CD4-positive, alpha-beta T cell treated with Interleukin-2 at 100 ng/mL for 4 hours (primary cell): ENCODE data around the gene DMTF1.
"Not testable (repeated sequence)": the region's sequence is repeated elsewhere in the genome, so short reads cannot be mapped to it uniquely, and the experiment has no call there.

ENCODE experiments used
- DNase-seq: peaks from one replicate; pipeline ENCODE4 v3.0.0-alpha.2; 2020; ENCODE audit warnings: low spot score

The DMTF1 gene

DNA sequence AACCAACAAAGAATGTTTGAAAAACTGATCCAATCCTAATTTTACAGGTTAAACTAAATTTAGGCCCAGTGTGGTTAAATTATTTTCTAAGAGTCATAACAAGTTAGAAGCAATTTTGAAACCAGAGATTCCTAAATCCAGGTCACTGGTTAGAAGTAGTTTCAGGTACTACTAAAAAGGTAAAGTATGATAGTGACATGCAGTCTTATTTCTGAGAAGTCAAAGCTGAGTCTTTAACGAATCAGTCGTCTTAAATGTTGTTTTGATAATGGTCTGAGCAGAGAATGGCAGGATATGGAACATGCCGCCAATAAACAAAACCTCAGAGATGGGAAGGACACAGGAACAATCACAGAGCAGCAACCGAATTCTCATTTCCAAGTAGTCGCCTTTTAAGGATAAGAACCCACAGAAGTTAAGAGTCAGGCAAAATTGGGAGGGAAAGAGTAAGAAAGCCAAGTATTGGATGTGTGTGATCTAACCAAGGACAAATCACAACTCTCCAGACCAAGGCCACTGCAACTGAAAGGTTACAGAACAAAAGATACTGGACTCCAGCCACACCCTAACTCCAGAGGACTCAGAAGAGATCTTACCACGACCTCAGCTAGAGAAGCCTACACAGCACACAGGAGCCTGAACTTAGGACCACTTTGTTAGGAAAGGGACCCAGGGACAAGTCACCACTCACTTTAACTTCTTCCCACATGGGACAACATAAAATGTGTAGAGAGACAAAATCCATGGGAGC lies 47.6 kb downstream of the DMTF1 start:
- DNase-seq: no peak

- no peak for DNase-seq
These were observed 50.0 kb downstream of the DMTF1 start for GRCh38 chr7:87202208-87202607.

- no peak for DNase-seq
These were observed 50.5 kb downstream of the DMTF1 start for GRCh38 chr7:87202705-87203104.

DNA sequence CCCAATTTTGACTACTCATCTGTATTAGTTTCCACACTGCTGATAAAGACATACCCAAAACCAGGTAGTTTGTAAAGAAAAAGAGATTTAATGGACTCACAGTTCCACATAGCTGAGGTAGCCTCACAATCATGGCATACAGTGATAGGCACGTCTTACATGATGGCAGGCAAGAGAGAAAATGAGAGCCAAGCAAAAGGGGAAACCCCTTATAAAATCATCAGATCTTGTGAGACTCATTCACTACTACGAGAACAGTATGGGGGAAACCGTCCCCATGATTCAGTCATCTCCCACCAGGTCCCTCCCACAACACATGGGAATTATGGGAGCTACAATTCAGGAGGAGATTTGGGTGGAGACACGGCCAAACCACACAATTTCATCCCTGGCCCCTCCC lies 51.7 kb downstream of the DMTF1 start:
- DNase-seq: not testable (repeated sequence)

DNA sequence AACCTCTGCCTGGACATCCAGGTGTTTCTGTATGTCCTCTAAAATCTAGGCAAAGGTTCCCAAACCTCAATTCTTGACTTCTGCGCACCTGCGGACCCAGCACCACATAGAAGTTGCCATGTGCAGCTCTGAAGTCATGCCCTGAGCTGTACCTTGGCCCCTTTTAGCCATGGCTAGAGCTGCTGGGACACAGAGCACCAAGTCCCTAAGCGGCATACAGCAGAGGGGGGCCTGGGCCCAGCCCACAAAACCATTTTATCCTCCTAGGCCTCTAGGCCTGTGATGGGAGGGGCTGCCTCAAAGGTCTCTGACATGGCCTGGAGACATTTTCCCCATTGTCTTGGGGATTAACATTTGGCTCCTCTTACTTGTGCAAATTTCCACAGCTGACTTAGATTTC lies 52.7 kb downstream of the DMTF1 start:
- no peak for DNase-seq

DNA sequence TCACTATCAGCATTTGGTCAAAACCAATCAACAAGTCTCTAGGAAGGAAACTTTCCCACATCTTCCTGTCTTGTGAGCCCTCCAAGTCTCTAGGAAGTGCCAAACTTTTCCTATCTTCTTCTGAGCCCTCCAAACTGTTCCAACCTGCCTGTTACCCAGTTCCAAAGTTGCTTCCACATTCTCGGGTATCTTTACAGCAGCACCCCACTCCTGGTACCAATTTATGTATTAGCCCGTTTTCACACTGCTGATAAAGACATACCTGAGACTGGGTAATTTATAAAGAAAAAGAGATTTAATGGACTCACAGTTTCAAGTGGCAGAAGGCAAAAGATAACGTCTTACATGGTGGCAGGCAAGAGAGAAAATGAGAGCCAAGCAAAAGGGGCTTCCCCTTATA lies 53.4 kb downstream of the DMTF1 start:
- not testable (repeated sequence) for DNase-seq

DNA sequence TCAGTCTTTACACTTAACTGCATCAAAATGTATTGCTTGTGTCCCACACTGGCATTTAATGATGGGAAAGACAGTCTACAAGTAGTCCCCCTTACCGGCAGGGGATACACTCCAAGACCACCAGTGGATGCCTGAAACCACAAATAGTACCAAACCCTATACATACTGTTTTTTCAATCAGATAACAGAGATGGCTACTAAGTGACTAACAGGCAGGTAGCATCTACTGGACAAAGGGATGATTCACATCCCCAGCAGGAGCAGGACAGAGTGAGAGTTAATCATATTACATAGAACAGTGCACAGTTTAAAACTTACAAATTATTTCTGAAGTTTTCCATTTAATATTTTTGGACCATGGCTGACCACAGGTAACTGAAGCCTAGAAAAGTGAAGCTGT lies 54.1 kb downstream of the DMTF1 start:
- DNase-seq: no peak

GRCh38 chr7:87209295-87209924 lies 57.2 kb downstream of the DMTF1 start:
- no peak for DNase-seq

DNA sequence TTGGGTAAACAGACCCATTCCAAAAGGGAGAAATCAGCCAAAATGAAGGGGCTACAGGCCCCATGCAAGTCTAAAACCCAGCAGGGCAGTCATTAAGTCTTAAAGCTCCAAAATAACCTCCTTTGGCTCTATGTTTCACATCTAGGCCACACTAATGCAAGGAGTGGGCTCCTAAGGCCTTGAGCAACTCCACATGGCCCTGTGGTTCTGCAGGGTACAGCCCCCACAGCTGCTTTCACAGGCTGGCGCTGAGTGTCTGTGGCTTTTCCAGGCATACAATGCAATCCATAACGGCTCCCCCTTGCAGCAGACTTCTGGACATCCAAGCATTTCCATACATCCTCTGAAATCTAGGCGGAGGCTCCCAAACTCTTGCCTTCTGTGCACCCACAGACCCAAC lies 58.3 kb downstream of the DMTF1 start:
- DNase-seq: no peak

DNA sequence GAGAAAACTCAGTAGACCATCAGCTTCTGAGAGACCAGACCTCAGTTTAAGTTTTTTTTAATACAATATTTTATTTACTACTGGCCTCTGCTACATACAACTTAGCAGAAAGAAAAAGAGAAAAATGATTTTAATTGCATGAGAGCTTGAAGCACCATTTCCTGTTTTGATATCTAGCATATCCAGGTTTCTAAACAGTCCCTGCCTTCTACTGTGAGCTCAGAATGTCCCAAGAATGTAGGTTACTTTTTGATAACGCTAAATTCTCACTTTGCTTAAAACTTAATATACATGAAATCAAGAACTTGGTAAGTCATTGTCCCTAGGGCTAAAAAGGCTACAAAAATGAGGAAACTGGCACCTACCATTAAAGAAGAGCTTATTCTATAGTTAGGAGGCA lies 60.2 kb downstream of the DMTF1 start:
- no peak for DNase-seq

GRCh38 chr7:87213252-87213651 lies 61.0 kb downstream of the DMTF1 start:
- DNase-seq: no peak

DNA sequence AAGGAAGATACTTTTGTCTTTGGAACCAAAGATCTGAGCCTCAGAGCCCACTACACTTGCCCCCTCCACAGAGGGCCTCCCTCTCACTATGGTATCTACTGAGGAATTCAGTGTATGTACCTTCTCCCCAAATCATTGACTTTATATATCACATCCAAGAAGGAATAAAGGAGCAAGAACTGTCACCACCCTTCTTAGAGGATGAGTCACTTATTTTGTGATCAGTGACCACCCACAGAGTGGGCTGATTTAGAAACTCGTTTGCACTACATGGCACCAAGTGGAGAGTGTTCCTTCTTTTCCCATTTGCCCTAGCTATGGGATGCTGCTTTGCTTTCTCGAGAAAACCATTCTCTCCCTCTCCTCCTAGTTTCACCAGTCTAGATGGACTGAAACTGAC lies 61.6 kb downstream of the DMTF1 start:
- DNase-seq: no peak

DNA sequence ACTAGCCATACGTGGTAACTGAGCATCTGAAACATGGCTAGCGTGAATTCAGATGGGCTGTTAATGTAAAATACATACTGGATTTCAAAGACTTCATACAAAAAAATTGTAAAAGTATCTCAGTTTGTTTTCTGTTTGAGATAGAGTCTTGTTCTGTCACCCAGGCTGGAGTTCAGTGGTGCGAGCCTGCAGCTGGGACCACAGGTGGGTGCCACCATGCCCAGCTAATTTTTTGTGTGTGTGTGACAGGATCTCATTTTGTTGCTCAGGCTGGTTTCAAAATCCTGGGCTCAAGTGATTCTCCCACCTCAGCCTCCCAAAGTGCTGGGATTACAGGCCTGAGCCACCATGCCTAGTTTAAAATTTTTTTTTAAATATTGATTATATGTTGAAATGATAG lies 62.8 kb downstream of the DMTF1 start:
- DNase-seq: no peak

DNA sequence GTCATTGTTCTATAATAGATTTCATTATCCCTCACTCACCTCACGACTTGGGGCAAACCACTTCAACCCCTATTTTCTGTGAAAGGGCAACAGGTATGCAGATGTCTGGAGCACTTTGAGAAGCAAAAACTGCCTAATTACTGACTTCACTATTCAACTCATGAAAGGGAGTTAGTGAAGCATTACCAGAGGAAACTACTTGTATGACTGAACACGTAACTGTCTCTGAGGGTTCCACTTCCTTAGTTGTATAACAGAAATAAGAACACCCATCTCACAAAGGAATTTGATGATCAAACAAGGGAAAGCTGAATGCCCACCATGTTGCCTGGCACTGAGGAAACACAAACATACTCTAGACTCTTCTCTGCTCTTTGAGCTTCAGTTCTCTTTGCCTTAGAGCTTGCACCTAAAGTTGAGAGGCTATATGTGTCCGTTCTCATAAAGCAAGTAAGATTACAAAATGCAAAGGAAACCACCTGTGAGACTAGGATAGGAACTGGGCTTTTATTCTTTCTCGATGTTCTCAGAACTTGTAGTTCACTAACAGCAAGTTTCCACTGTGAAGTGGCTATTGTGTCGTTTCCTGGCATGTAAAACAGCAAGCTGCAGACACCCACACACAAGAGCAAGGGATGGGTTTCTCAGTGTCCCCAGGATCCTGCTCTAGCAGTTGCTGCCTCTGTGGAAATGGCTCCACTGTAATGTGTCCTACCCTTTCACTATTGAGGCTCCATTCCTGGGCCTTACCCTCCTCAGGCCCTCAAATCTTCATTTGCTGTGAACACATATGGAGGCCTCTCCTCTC lies 64.7 kb downstream of the DMTF1 start:
- peak; percentile 70 for DNase-seq

- DNase-seq: no peak
These were observed 65.9 kb downstream of the DMTF1 start for GRCh38 chr7:87217983-87218653.

- peak; percentile 42 for DNase-seq
These were observed 66.7 kb downstream of the DMTF1 start for GRCh38 chr7:87218796-87219544.

DNA sequence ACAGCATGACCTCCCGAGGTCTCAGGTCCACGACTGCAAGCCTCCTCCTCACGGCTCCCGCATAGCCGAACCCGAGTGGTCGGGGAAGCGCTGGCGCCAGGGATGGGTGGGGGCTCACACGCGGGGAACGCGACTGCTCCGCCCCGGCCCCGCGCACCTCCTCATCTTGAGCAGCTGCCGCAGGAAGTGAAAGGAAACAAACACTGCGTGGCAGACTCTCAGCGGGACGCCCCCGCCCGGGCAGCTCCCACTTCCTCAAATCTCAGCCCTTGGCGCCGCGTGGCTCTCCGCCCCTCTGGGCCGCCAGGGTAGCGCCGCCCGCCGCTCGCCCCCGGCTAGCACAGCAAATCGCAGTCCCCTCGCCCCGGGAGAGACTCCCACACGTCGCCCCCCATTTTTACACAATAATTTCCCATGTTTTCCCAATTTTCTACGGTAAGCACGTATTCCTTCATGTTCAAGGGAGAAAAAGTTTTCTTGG lies 67.3 kb downstream of the DMTF1 start, which contains the start of gene TMEM243:
TMEM243 (minus strand) TSS at position 188 of the 481 bp plus-strand sequence. CDS start 229 bp downstream, outside the sequence.
- peak; percentile 78 for DNase-seq

DNA sequence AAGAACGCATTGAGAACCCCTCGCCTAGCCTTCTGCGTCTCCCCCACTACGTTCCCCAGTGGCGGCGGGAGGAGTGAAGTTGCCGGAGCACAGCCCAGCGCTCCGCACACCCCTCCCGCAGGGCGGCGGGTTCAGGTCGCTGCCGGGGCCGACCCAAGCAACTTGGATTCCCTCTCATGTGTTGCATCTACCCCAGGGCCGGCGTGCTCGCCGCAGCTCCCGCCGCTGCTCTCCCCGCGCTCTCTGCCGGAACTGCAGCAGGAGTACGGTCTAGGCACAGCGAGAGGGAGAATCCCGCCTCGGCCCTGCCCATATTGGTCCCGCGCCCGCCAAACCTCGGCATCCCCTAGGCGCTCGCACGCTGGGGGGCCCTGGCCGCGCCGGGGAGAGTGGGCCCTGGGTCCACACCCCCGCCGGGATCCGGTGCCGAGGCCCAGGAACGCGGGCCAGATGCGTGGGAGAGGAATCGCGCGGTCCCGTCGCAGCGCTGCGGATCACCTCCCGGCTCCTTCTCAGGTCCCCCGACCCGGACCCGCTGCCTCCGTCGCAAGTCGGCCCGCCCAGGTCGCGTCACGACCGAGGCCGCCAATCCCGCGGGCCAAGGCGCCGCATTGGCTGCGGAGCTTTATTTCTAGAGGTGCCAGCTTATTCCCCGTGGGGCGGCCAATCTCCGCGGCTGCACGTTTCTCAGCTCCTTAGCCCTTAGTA lies 67.9 kb downstream of the DMTF1 start:
- DNase-seq: peak; percentile 79

GRCh38 chr7:87220734-87221215 lies 68.5 kb downstream of the DMTF1 start:
- DNase-seq: no peak

DNA sequence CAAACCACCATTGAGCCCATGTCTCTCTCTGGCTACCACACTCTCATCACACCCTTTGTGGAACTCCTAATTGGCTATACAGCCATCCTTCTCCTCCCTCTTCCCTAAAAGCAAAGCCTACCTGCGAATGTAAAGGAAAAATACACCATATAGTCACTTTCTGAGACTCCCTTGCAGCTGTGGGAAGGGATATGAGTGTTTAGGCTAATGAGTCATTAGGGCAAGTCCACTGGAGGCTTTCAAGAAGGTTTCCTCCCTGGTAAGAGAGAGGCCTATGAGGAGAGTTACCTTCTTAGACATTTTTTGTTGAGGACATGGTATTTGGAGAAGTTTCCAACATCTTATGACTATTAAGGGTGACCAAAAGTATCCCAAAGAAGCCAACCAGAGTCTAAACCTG lies 71.4 kb downstream of the DMTF1 start:
- no peak for DNase-seq

- DNase-seq: no peak
These were observed 73.4 kb downstream of the DMTF1 start for GRCh38 chr7:87225696-87226095.
